Upper lobe of left lung (tissue), 4 donors: ENCODE data around the gene EPOP.

Source experiments
- EP300 ChIP-seq, 4 donors: sonication (generic); formaldehyde crosslinking; IDR thresholded peaks; one replicate each; pipeline ENCODE4 v1.5.1; 2017; ENCODE audit warnings: antibody characterized with exemption in 4 of 4, control low read depth in 2 of 4
- TF ChIP-seq, protein P1 (sequence below), 6 experiments: fragments of 450-650 bp in 4 of 6; fragments of 200-600 bp in 2 of 6; sonication (generic) in 2 of 6; IDR thresholded peaks; one replicate each; pipeline ENCODE4 v1.5.1; 2016 to 2019; ENCODE audit warnings: antibody characterized with exemption in 6 of 6

GRCh38 chr17:38712593-38712992 lies 37.8 kb upstream of the EPOP start:
- TF ChIP-seq, protein P1, sequence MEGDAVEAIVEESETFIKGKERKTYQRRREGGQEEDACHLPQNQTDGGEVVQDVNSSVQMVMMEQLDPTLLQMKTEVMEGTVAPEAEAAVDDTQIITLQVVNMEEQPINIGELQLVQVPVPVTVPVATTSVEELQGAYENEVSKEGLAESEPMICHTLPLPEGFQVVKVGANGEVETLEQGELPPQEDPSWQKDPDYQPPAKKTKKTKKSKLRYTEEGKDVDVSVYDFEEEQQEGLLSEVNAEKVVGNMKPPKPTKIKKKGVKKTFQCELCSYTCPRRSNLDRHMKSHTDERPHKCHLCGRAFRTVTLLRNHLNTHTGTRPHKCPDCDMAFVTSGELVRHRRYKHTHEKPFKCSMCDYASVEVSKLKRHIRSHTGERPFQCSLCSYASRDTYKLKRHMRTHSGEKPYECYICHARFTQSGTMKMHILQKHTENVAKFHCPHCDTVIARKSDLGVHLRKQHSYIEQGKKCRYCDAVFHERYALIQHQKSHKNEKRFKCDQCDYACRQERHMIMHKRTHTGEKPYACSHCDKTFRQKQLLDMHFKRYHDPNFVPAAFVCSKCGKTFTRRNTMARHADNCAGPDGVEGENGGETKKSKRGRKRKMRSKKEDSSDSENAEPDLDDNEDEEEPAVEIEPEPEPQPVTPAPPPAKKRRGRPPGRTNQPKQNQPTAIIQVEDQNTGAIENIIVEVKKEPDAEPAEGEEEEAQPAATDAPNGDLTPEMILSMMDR (IDR thresholded peaks at IDR 0.05) = no peak
- no peak for TF ChIP-seq EP300 (IDR thresholded peaks at IDR 0.05)
